Neural crest cell (in vitro differentiated cells): ENCODE measurements around the gene SLC38A10. TPM values are rescaled to one million over a fixed set of nuclear protein-coding genes. Genes with fewer than 3 reads are reported as not detected.
A peak's percentile ranks its signal among the peaks of the same experiment; 100 is the strongest.

ENCODE experiments used
- DNase-seq: peaks from one replicate; pipeline ENCODE4 v3.0.0; 2021; ENCODE audit warnings: low read depth, mixed read lengths, low spot score
- H3K27ac Mint-ChIP-seq: one replicate; pipeline ENCODE4 v1.8.0; 2021; ENCODE audit warnings: mild to moderate bottlenecking, mixed read lengths; ENCODE audit not compliant: unreplicated experiment
- H3K27me3 Mint-ChIP-seq: 2 replicates; pipeline ENCODE4 v1.8.0; 2021; ENCODE audit warnings: low read depth, mild to moderate bottlenecking, mixed read lengths
- H3K36me3 Mint-ChIP-seq: 2 replicates; pipeline ENCODE4 v1.8.0; 2021; ENCODE audit warnings: low read depth, mild to moderate bottlenecking, mixed read lengths
- H3K4me1 Mint-ChIP-seq: 2 replicates; pipeline ENCODE4 v1.8.0; 2021; ENCODE audit warnings: mixed read lengths
- H3K4me3 Mint-ChIP-seq: one replicate; pipeline ENCODE4 v1.8.0; 2021; ENCODE audit warnings: mild to moderate bottlenecking, mixed read lengths
- H3K9me3 Mint-ChIP-seq: 2 replicates; pipeline ENCODE4 v1.8.0; 2021; ENCODE audit warnings: mixed read lengths
- total RNA-seq: library from RNA; stranded (reverse); gene quantifications from 2 replicates; pipeline ENCODE4 v1.2.1, GENCODE V29; 2021
- TF ChIP-seq, protein P1 (sequence below): fragments of 200-600 bp; sonication (generic); conservative IDR thresholded peaks from 2 replicates; pipeline ENCODE4 v1.5.0; 2021; ENCODE audit warnings: antibody characterized with exemption, mild to moderate bottlenecking

The SLC38A10 gene
- total RNA-seq, 1 donor from 2014 or later = 63.3 TPM

DNA sequence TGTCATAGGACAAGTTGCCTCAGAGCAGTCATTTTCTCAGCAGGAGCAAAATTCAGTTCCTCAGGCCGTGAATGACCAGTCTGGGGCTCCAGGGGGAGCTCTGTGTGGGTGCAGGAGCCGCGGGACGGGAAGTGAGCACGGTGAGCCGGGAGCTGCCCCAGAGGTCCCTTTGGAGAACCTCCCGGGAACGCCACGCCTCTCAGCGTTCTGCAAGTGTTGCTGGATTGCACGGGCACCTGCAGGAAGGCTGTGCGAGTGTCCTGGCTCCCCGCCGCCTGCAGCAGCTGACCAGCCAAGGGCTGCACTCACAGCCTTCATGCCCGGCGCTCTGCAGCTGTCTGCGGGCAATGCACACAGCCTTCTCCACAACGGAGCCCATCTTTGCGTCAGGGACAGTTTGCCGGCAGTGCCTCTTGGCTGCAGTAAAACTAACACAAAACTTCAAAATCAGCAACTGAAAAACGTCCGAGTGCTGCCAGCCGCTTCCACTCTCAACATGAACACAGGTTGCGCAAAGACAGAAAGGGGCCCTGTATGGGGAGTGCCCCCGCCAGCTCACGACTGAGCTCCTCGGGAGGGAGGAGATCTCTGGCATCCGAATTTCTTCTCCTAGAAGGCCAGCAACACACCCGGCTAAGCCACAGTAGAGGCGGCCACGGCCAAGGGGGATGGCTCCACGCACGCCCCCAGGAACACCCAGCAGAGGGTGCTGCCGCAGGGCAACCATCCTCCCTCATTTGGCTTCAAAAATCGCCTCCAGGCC, 40.0 kb downstream of the SLC38A10 start:
- Mint-ChIP-seq H3K4me3 (peak overlapping the region; percentile 71), H3K27ac (no peak overlapping the region), H3K9me3 (no peaks in the 10 kb centered on the region), H3K4me1 (peaks cover 29% of the 10 kb centered on the region), H3K27me3 (peaks cover 4% of the 10 kb centered on the region), H3K36me3 (peaks cover 5% of the 10 kb centered on the region)
- TF ChIP-seq, protein P1, sequence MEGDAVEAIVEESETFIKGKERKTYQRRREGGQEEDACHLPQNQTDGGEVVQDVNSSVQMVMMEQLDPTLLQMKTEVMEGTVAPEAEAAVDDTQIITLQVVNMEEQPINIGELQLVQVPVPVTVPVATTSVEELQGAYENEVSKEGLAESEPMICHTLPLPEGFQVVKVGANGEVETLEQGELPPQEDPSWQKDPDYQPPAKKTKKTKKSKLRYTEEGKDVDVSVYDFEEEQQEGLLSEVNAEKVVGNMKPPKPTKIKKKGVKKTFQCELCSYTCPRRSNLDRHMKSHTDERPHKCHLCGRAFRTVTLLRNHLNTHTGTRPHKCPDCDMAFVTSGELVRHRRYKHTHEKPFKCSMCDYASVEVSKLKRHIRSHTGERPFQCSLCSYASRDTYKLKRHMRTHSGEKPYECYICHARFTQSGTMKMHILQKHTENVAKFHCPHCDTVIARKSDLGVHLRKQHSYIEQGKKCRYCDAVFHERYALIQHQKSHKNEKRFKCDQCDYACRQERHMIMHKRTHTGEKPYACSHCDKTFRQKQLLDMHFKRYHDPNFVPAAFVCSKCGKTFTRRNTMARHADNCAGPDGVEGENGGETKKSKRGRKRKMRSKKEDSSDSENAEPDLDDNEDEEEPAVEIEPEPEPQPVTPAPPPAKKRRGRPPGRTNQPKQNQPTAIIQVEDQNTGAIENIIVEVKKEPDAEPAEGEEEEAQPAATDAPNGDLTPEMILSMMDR = peak; percentile 53
- DNase-seq = peak; percentile 63

- peaks cover 29% of the 10 kb centered on the region for H3K4me1 Mint-ChIP-seq
- peaks cover 4% of the 10 kb centered on the region for H3K27me3 Mint-ChIP-seq
- H3K9me3 Mint-ChIP-seq = no peaks in the 10 kb centered on the region
- peak overlapping the region; percentile 54 for H3K4me3 Mint-ChIP-seq
- DNase-seq = peak; percentile 68
- TF ChIP-seq, protein P1 = peak; percentile 83
- H3K36me3 Mint-ChIP-seq = peaks cover 5% of the 10 kb centered on the region
- peak overlapping the region; percentile 52 for H3K27ac Mint-ChIP-seq
Measured at GRCh38 chr17:81253358-81254131, 41.6 kb downstream of the SLC38A10 start.

DNA sequence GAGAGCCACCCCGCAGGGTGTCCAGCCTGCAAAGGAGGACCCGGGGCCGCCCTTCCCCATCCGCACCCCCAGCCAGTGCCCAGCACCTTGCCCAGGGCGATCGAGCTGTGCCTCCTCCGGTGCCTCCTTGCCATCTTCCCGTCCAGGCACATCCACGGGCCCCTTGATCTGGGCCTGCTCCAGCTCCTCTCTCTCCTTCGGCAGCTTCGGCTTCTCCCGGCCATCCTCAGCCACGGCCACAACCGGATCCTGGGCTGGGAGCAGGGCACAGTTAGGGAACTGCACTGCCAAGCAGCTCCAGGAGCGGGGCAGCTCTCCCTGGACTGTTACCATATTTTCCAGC, 42.1 kb downstream of the SLC38A10 start:
- Mint-ChIP-seq H3K27me3 (peaks cover 4% of the 10 kb centered on the region), H3K27ac (peak overlapping the region; percentile 52), H3K4me3 (peak overlapping the region; percentile 54), H3K4me1 (peaks cover 29% of the 10 kb centered on the region), H3K9me3 (no peaks in the 10 kb centered on the region), H3K36me3 (peaks cover 5% of the 10 kb centered on the region)
- TF ChIP-seq, protein P1 = no peak
- no peak for DNase-seq

- no peaks in the 10 kb centered on the region for H3K9me3 Mint-ChIP-seq
- TF ChIP-seq, protein P1 = no peak
- peaks cover 4% of the 10 kb centered on the region for H3K27me3 Mint-ChIP-seq
- no peak overlapping the region for H3K27ac Mint-ChIP-seq
- peaks cover 5% of the 10 kb centered on the region for H3K36me3 Mint-ChIP-seq
- H3K4me3 Mint-ChIP-seq = peak overlapping the region; percentile 38
- peaks cover 29% of the 10 kb centered on the region for H3K4me1 Mint-ChIP-seq
- no peak for DNase-seq
Measured at GRCh38 chr17:81252326-81252986, 42.7 kb downstream of the SLC38A10 start.

- H3K4me3 Mint-ChIP-seq = peak overlapping the region; percentile 23
- DNase-seq = no peak
Measured at GRCh38 chr17:81251709-81252301, 43.3 kb downstream of the SLC38A10 start.

More at GRCh38 chr17:81251709-81252301, 43.3 kb downstream of the SLC38A10 start:
- H3K9me3 Mint-ChIP-seq = no peaks in the 10 kb centered on the region
- H3K36me3 Mint-ChIP-seq = peaks cover 5% of the 10 kb centered on the region
- peaks cover 4% of the 10 kb centered on the region for H3K27me3 Mint-ChIP-seq
- peaks cover 29% of the 10 kb centered on the region for H3K4me1 Mint-ChIP-seq
- TF ChIP-seq, protein P1 = no peak
- no peak overlapping the region for H3K27ac Mint-ChIP-seq
